Activated naive CD8-positive, alpha-beta T cell treated with anti-CD3 and anti-CD28 coated beads, Interleukin-2, amount 10 ng/mL, durations not matched to agents 7 days and 5 days (primary cell): ENCODE data around the gene TRABD. TPM values are rescaled to one million over a fixed set of nuclear protein-coding genes. Genes with fewer than 3 reads are reported as not detected.

Source experiments
- ATAC-seq: fragments of 150-1000 bp; cut with Tn5 transposase; one replicate; pipeline ENCODE4 v1.10.0; 2021; ENCODE audit warnings: low read depth, moderate library complexity
- POLR2A ChIA-PET: fragments of 350-600 bp; sonication (Branson Sonifier 250); formaldehyde crosslinking; loops from one replicate; lab custom pipeline; 2021; ENCODE audit warnings: antibody characterized with exemption; lab: Charles Lee
- DNase-seq: peaks from one replicate; pipeline ENCODE4 v3.0.0; 2021
- H3K27ac Mint-ChIP-seq: one replicate; pipeline ENCODE4 v1.8.0; 2022; ENCODE audit warnings: mild to moderate bottlenecking, mixed read lengths
- H3K27me3 Mint-ChIP-seq: one replicate; pipeline ENCODE4 v1.8.0; 2022; ENCODE audit warnings: mild to moderate bottlenecking, moderate library complexity, mixed read lengths
- H3K36me3 Mint-ChIP-seq: one replicate; pipeline ENCODE4 v1.8.0; 2021; ENCODE audit warnings: mild to moderate bottlenecking, mixed read lengths
- H3K4me1 Mint-ChIP-seq: one replicate; pipeline ENCODE4 v1.8.0; 2021; ENCODE audit warnings: mixed read lengths
- H3K4me3 Mint-ChIP-seq: one replicate; pipeline ENCODE4 v1.8.0; 2022; ENCODE audit warnings: mild to moderate bottlenecking, moderate library complexity, mixed read lengths
- H3K9me3 Mint-ChIP-seq: one replicate; pipeline ENCODE4 v1.8.0; 2021; ENCODE audit warnings: mixed read lengths
- total RNA-seq, 2 experiments: library from RNA; stranded (reverse); gene quantifications; one replicate each; pipeline ENCODE4 v1.2.3, GENCODE V29; 2021

The TRABD gene
- total RNA-seq, 2 experiments from 2014 or later, result 116 to 121 TPM

DNA sequence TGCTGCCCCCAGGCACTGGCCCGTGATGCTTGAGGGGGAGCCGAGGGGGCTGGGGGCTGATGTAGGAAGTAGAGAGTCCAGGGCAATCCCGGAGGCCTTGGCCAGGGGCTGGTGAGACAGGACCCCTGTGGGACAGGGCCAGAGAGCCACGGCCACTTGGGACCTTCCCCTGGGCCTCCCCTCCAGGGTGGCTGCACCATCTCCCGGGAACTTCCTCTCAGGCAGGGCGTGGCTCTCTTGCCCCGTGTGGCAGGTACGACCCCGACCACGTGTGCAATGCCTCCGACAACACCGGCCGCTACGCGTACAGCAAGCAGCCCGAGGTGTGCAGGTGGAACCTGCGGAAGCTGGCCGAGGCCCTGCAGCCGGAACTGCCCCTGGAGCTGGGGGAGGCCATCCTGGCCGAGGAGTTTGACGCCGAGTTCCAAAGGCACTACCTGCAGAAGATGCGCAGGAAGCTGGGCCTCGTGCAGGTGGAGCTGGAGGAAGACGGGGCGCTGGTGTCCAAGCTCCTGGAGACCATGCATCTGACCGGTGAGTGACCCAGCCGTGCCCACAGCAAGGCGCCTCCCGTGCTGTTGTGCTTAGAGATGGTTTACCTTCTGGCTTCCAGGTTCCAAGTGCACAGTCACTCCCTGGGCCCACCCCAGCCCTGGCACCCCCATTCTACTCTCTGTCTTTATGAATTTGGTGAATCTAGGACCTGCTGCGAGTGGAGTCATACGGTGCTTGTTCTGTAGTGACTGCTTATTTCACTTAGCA lies 24.8 kb downstream of the TRABD start:
- Mint-ChIP-seq H3K27me3 (no peaks in the 10 kb centered on the region), H3K9me3 (no peaks in the 10 kb centered on the region), H3K27ac (no peak overlapping the region), H3K4me3 (no peak overlapping the region), H3K4me1 (peaks cover 7% of the 10 kb centered on the region), H3K36me3 (peaks cover 15% of the 10 kb centered on the region)
- POLR2A ChIA-PET, result interaction anchor here (0.8 to 1.6 kb wide), 3 partner anchors 20 to 63 kb away, joined by 3 to 4 read pairs (median 3); no protein-coding TSS in a partner anchor
- ATAC-seq, result no peak
- no peak for DNase-seq

- Mint-ChIP-seq H3K4me3 (no peak overlapping the region), H3K27me3 (no peaks in the 10 kb centered on the region), H3K27ac (no peak overlapping the region), H3K4me1 (peaks cover 7% of the 10 kb centered on the region), H3K36me3 (peaks cover 15% of the 10 kb centered on the region), H3K9me3 (no peaks in the 10 kb centered on the region)
- no peak for DNase-seq
- no peak for ATAC-seq
- POLR2A ChIA-PET, result interaction anchor here (0.6 to 1.6 kb wide), 5 partner anchors 10 to 409 kb away, joined by 3 to 4 read pairs (median 4); no protein-coding TSS in a partner anchor
Measured at GRCh38 chr22:50211147-50211546, 25.4 kb downstream of the TRABD start.

- DNase-seq (no peak), ATAC-seq (no peak)
- Mint-ChIP-seq H3K36me3 (peaks cover 15% of the 10 kb centered on the region), H3K4me3 (no peak overlapping the region), H3K27ac (peak overlapping the region; percentile 51), H3K27me3 (no peaks in the 10 kb centered on the region), H3K4me1 (peaks cover 7% of the 10 kb centered on the region), H3K9me3 (no peaks in the 10 kb centered on the region)
- POLR2A ChIA-PET, result no interaction called here
Measured at GRCh38 chr22:50213263-50213662, 27.6 kb downstream of the TRABD start.

DNA sequence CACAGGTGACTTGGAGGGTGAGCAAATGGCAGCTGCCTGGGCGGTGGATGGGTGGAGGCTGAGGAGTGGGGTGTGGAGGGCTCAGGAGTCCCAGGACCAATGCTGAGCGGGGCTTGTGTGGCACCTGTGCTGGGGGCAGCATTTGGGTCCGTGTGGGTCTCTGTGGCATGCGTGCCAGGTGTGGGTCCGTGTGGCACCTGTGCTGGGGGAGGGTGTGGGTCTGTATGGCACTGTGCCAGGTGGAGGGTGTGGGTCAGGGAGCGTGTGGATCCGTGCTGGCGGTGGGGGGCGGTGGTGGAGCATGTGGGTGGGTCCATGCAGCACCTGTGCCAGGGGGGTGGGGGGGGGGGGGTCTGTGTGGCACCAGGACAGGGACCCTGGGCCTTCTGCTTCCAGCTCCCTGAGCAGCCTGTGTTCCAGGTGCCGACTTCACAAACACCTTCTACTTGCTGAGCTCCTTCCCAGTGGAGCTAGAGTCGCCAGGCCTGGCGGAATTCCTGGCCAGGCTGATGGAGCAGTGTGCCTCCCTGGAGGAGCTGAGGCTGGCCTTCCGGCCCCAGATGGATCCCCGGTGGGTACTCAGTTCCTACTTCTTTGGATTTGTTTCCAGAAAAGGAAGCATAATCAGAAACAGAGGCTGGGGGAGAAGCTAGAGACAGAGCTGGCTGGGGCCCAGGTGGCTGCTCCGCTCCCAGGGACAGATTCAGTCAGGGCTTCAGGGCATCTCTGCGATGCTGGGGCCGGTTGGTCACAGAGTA lies 29.8 kb downstream of the TRABD start:
- Mint-ChIP-seq H3K27me3 (no peaks in the 10 kb centered on the region), H3K4me1 (peaks cover 4% of the 10 kb centered on the region), H3K27ac (no peak overlapping the region), H3K4me3 (no peak overlapping the region), H3K9me3 (no peaks in the 10 kb centered on the region), H3K36me3 (peaks cover 17% of the 10 kb centered on the region)
- POLR2A ChIA-PET, result interaction anchor here (0.7 kb wide), 1 partner anchor 292 kb away, joined by 3 read pairs; the partner anchor contains the start of genes LMF2 and NCAPH2
- DNase-seq (no peak), ATAC-seq (no peak)

- no peak for ATAC-seq
- Mint-ChIP-seq H3K27ac (no peak overlapping the region), H3K36me3 (peaks cover 15% of the 10 kb centered on the region), H3K27me3 (no peaks in the 10 kb centered on the region), H3K4me3 (no peak overlapping the region), H3K4me1 (peaks cover 2% of the 10 kb centered on the region), H3K9me3 (no peaks in the 10 kb centered on the region)
- no peak for DNase-seq
- POLR2A ChIA-PET, result interaction anchor here (0.7 kb wide), 1 partner anchor 292 kb away, joined by 3 read pairs; the partner anchor contains the start of genes LMF2 and NCAPH2
Measured at GRCh38 chr22:50216055-50216683, 30.5 kb downstream of the TRABD start.

GRCh38 chr22:50216684-50217520 lies 31.2 kb downstream of the TRABD start:
- Mint-ChIP-seq H3K4me1 (peaks cover 1% of the 10 kb centered on the region), H3K27me3 (no peaks in the 10 kb centered on the region), H3K27ac (no peak overlapping the region), H3K36me3 (peaks cover 15% of the 10 kb centered on the region), H3K4me3 (no peak overlapping the region), H3K9me3 (no peaks in the 10 kb centered on the region)
- ATAC-seq (no peak), DNase-seq (no peak)
- POLR2A ChIA-PET, result interaction anchor here (0.5 kb wide), 1 partner anchor 228 kb away, joined by 3 read pairs; no protein-coding TSS in a partner anchor

DNA sequence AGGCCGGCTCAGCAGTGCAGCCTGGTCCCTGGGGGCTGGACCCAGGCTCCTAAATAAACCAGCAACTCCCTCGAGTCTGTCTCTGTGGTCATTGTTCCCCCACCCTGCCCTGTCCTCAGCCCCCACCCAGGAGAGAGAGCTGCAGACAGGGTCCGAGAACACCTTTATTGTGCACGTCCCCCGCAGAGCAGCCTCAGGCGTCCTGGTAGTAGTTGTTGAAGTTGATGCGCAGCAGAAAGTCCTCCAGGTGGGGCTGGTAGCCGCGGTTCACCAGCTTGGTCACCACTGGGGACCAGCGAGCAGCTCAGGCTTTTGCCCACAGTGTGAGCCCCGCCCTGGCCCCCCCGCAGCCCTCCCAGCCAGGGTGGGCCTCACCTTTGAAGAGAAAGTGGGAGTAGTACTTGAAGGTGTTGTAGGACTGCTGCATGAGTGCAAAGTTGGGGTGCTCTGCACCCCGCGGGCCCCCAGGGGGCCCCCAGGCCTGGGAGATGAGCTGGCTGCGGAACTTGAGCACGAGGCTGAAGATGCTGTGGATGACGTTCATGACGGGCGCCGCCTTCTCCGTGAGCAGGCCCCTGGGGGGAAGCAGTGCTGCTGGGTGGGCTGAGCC lies 31.9 kb downstream of the TRABD start:
- Mint-ChIP-seq H3K36me3 (peaks cover 15% of the 10 kb centered on the region), H3K4me1 (no peaks in the 10 kb centered on the region), H3K27me3 (no peaks in the 10 kb centered on the region), H3K4me3 (no peak overlapping the region), H3K9me3 (no peaks in the 10 kb centered on the region), H3K27ac (no peak overlapping the region)
- ATAC-seq (no peak), DNase-seq (no peak)
- POLR2A ChIA-PET, result interaction anchor here (0.5 kb wide), 1 partner anchor 227 kb away, joined by 3 read pairs; no protein-coding TSS in a partner anchor

DNA sequence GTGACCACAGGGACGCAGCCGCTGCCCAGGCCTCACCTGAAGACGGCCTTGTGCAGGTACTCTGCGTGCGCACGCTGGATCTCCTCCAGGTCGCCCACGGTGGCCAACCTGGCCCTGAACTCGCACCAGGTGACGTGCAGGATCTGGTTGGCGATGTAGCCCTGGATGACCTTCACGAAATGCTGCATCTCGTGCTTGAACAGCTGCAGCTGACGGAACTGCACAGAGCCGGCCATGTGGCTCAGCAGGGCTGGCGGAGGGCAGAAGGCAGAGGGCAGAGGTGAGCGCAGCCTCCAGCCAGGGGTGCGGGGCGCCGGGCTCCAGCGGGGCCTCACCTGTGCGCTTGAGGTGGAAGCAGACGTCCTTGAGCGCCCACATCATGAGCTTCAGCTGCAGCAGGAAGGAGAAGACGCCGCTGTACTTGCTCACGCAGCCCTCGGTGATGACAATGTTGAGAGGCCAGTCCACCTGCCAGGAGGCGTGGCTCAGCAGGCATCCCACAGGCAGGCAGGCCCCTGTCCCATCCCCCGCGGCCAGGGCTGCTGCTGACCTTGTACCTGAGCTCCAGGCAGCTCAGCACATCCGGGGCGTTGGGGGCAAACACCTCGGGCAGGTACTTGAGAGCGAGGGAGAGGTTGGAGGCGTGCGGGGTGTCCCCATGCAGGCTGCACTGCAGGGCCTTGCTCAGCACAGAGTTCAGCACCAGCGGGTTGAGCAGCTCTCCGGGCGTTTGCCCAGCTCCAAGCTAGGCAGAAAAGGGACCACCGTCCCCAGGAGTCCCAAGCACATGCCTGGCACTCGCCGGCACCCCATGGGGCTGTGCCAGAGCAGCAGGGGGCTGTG lies 32.7 kb downstream of the TRABD start:
- DNase-seq (no peak), ATAC-seq (no peak)
- H3K4me1 Mint-ChIP-seq, result no peaks in the 10 kb centered on the region
- peaks cover 11% of the 10 kb centered on the region for H3K36me3 Mint-ChIP-seq
- no peak overlapping the region for H3K27ac Mint-ChIP-seq
- no peaks in the 10 kb centered on the region for H3K27me3 Mint-ChIP-seq
- H3K9me3 Mint-ChIP-seq, result no peaks in the 10 kb centered on the region
- no peak overlapping the region for H3K4me3 Mint-ChIP-seq
- POLR2A ChIA-PET, result no interaction called here

DNA sequence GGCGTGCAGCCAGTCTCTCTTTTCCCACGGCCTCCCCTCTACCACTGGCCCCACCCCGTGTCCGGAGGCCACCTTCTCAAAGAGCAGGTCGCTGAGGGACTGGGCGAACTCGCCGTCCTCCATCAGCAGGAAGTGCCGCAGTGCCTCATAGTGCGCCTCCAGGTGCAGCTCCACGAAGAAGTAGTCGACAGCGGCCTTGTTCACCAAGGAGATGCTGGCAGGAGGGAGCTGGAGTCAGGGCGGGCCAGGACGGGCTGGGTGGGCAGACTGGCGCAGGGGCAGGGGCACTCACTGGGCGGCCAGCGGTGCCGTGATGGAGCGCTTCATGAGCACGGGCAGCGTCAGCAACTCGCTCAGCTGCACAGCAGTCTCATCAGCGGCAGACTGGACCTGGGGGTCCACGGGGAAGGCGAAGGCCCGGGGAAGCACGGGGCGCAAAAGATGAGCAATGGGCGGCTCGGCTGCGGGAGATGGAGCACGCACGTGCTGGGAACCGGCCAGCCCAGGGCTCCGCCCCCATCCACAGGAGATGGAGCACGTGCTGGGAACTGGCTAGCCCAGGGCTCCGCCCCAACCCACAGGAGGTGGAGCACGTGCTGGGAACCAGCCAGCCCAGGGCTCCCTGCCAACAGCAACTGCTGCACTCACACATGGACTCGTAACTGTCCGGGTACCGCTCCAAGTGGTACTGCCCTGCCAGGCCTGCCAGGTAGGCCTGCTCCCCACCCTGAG lies 33.4 kb downstream of the TRABD start:
- H3K36me3 Mint-ChIP-seq, result peaks cover 10% of the 10 kb centered on the region
- no peaks in the 10 kb centered on the region for H3K27me3 Mint-ChIP-seq
- H3K9me3 Mint-ChIP-seq, result no peaks in the 10 kb centered on the region
- DNase-seq, result no peak
- no peaks in the 10 kb centered on the region for H3K4me1 Mint-ChIP-seq
- no peak overlapping the region for H3K27ac Mint-ChIP-seq
- POLR2A ChIA-PET, result no interaction called here
- no peak overlapping the region for H3K4me3 Mint-ChIP-seq
- no peak for ATAC-seq

DNA sequence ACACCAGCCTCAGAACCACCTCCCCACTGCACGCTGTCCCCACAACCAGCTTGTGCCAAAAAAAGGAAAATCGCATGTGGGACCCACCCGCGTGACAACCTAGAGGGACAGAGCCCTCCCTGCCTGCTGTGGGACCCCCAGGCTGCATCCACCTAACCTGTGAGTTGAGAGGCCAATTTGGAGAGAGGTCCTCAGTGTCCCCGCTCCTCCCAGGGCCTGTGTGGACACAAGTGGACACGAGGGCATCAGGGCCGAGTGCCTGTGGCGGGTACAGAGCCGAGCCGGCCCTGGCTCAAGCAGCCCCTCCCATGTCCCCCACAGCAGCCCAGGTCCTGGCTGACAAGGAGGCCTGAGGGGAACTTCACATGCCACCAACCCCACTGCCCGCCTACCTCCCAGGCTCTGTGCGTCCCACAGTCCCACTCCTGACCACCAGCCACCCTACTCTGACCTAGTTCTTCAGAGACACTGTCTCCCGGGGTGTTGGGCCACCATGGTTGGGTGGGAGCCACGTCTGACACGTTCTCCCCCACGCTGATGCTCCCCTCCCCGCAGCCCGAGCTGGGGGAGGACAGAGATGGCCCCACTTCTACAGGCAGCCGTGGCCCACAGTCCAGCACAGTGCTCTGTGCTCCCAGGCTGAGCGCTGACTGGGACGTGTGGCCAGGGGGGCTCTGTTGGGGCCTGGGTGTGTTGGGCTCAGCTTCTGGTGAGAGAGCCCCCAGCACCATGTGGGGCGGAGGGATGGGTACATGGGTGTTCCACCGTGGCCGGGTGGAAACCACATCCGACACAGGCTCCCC lies 34.3 kb downstream of the TRABD start:
- H3K27me3 Mint-ChIP-seq, result no peaks in the 10 kb centered on the region
- DNase-seq (no peak), ATAC-seq (no peak)
- H3K9me3 Mint-ChIP-seq, result no peaks in the 10 kb centered on the region
- no peaks in the 10 kb centered on the region for H3K4me1 Mint-ChIP-seq
- POLR2A ChIA-PET, result no interaction called here
- H3K27ac Mint-ChIP-seq, result no peak overlapping the region
- H3K36me3 Mint-ChIP-seq, result peaks cover 7% of the 10 kb centered on the region
- H3K4me3 Mint-ChIP-seq, result no peak overlapping the region
